GM21723 (cell line): ENCODE measurements around the gene PLXNC1.

ENCODE experiments used
- ATAC-seq: cut with Tn5 transposase; IDR thresholded peaks from one replicate; pipeline ENCODE4 v1.9.1; 2021; ENCODE audit warnings: mild to moderate bottlenecking, moderate library complexity; ENCODE audit not compliant: unreplicated experiment

PLXNC1 gene

GRCh38 chr12:94178882-94179281 is 30.5 kb downstream of the PLXNC1 start:
- ATAC-seq, result no peak

- ATAC-seq, result no peak
Observed at GRCh38 chr12:94179723-94180122, 31.3 kb downstream of the PLXNC1 start.

GRCh38 chr12:94180558-94181296 is 32.4 kb downstream of the PLXNC1 start:
- no peak for ATAC-seq

GRCh38 chr12:94182986-94183707 is 34.8 kb downstream of the PLXNC1 start:
- ATAC-seq, result no peak

- ATAC-seq, result no peak
Observed at GRCh38 chr12:94183708-94184379, 35.5 kb downstream of the PLXNC1 start.

GRCh38 chr12:94184995-94185719 is 36.8 kb downstream of the PLXNC1 start:
- no peak for ATAC-seq

- ATAC-seq, result no peak
Observed at GRCh38 chr12:94185801-94186200, 37.4 kb downstream of the PLXNC1 start.

GRCh38 chr12:94186278-94187241 is 38.2 kb downstream of the PLXNC1 start:
- no peak for ATAC-seq

GRCh38 chr12:94187361-94187760 is 39.0 kb downstream of the PLXNC1 start:
- ATAC-seq, result no peak

GRCh38 chr12:94190623-94191022 is 42.2 kb downstream of the PLXNC1 start:
- no peak for ATAC-seq

- ATAC-seq, result peak; percentile 60
Observed at GRCh38 chr12:94191023-94191422, 42.6 kb downstream of the PLXNC1 start.

GRCh38 chr12:94191811-94192210 is 43.4 kb downstream of the PLXNC1 start:
- no peak for ATAC-seq

GRCh38 chr12:94192506-94192905 is 44.1 kb downstream of the PLXNC1 start:
- no peak for ATAC-seq

- no peak for ATAC-seq
Observed at GRCh38 chr12:94193168-94193567, 44.8 kb downstream of the PLXNC1 start.

- ATAC-seq, result no peak
Observed at GRCh38 chr12:94195483-94195882, 47.1 kb downstream of the PLXNC1 start.

GRCh38 chr12:94198469-94198868 is 50.1 kb downstream of the PLXNC1 start:
- ATAC-seq, result no peak

- ATAC-seq, result no peak
Observed at GRCh38 chr12:94198872-94199271, 50.5 kb downstream of the PLXNC1 start.

- no peak for ATAC-seq
Observed at GRCh38 chr12:94200069-94200468, 51.7 kb downstream of the PLXNC1 start.

- ATAC-seq, result no peak
Observed at GRCh38 chr12:94200695-94201094, 52.3 kb downstream of the PLXNC1 start.
